Gastroesophageal sphincter (tissue), 4 donors: ENCODE measurements around the gene PLEKHO2. TPM values are rescaled to one million over a fixed set of nuclear protein-coding genes. Genes with fewer than 3 reads are reported as not detected.

Experiments
- ATAC-seq: fragments of 150-250 bp; one replicate; pipeline ENCODE4 v1.9.1; 2016; ENCODE audit warnings: mild to moderate bottlenecking, moderate library complexity
- H3K27ac ChIP-seq, 4 donors: fragments of 200-600 bp; sonication (generic) in 3 of 4; 1 replicate in 3 of 4; 2 replicates in 1 of 4; pipeline ENCODE4 v1.5.1; 2016 to 2019
- H3K27me3 ChIP-seq: fragments of 200-600 bp; sonication (generic); one replicate; pipeline ENCODE4 v1.5.1; 2019
- H3K36me3 ChIP-seq, 2 donors: fragments of 200-600 bp; sonication (generic); one replicate each; pipeline ENCODE4 v1.5.1; 2019; ENCODE audit warnings: control low read depth in 1 of 2
- H3K4me1 ChIP-seq, 3 donors: fragments of 200-600 bp; sonication (generic); 1 replicate in 2 of 3; 2 replicates in 1 of 3; pipeline ENCODE4 v1.5.1; 2016 to 2019; ENCODE audit warnings: control low read depth in 2 of 3
- H3K4me3 ChIP-seq, 2 donors: fragments of 200-600 bp; sonication (generic); one replicate each; pipeline ENCODE4 v1.5.1; 2019; ENCODE audit warnings: mild to moderate bottlenecking in 1 of 2, moderate library complexity in 1 of 2
- H3K9me3 ChIP-seq, 3 donors: fragments of 200-600 bp; sonication (generic); one replicate each; pipeline ENCODE4 v1.5.1; 2017 to 2019; ENCODE audit warnings: control low read depth in 2 of 3
- CTCF ChIP-seq, 4 experiments: fragments of 200-600 bp in 2 of 4; fragments of 450-650 bp in 2 of 4; sonication (generic) in 1 of 4; IDR thresholded peaks; one replicate each; pipeline ENCODE4 v1.5.1; 2017 to 2019; ENCODE audit warnings: antibody characterized with exemption in 4 of 4, mild to moderate bottlenecking in 2 of 4, moderate library complexity in 2 of 4
- EP300 ChIP-seq: sonication (generic); formaldehyde crosslinking; IDR thresholded peaks from one replicate; pipeline ENCODE4 v1.6.1; 2017; ENCODE audit warnings: antibody characterized with exemption, mild to moderate bottlenecking
- POLR2A ChIP-seq, 2 donors: fragments of 450-650 bp; IDR thresholded peaks; one replicate each; pipeline ENCODE4 v1.6.1; 2017; ENCODE audit warnings: antibody characterized with exemption in 2 of 2, mild to moderate bottlenecking in 2 of 2, moderate library complexity in 1 of 2
- POLR2AphosphoS5 ChIP-seq: sonication (generic); formaldehyde crosslinking; IDR thresholded peaks from one replicate; pipeline ENCODE4 v1.6.1; 2017; ENCODE audit warnings: antibody characterized with exemption
- WGBS, 2 donors: methylation state at CpG; one replicate each; pipeline ENCODE4 v1.1.5; 2018; ENCODE audit warnings: low coverage in 1 of 2; 5-methylcytosine and 5-hydroxymethylcytosine counted together
- total RNA-seq, 4 donors: library from RNA; depleted of rRNA; stranded (reverse); fragments of >200 nt; gene quantifications; one replicate each; pipeline ENCODE4 v1.1.0, GENCODE V29; 2016

Gene PLEKHO2
- total RNA-seq, 4 donors from 2014 or later: 27.1 to 47.9 (median 43.1) TPM

- WGBS, 2 donors: 69 to 76% methylated on average over 3 to 4 of the region's 5 CpGs
Measured at GRCh38 chr15:64883100-64883581, 41.4 kb downstream of the PLEKHO2 start.

GRCh38 chr15:64883997-64884511, 42.3 kb downstream of the PLEKHO2 start:
- Histone ChIP-seq H3K27me3 (no peaks in the 10 kb centered on the region), H3K4me1 (peaks cover 0 to 19% (median 10%) of the 10 kb centered on the region in 3 donors), H3K27ac (peak overlapping the region in 3 of 4 donors; percentile 37 to 65 (median 51)), H3K9me3 (no peaks in the 10 kb centered on the region), H3K4me3 (no peak overlapping the region), H3K36me3 (no peaks in the 10 kb centered on the region)
- TF ChIP-seq POLR2AphosphoS5 (peak; percentile 4), POLR2A (IDR thresholded peaks at IDR 0.05) (no peak)
- peak; percentile 68 for ATAC-seq
- WGBS, 2 donors: 35 to 63% methylated on average over 1 to 5 of the region's 10 CpGs

More at GRCh38 chr15:64883100-64883581, 41.4 kb downstream of the PLEKHO2 start:
- peak; percentile 44 for ATAC-seq
- H3K9me3 ChIP-seq: no peaks in the 10 kb centered on the region
- H3K27ac ChIP-seq: peak overlapping the region in 2 of 4 donors; percentile 48 to 65
- peaks cover 0 to 22% (median 10%) of the 10 kb centered on the region in 3 donors for H3K4me1 ChIP-seq
- no peak overlapping the region for H3K4me3 ChIP-seq
- TF ChIP-seq POLR2A (IDR thresholded peaks at IDR 0.05): no peak
- no peaks in the 10 kb centered on the region for H3K27me3 ChIP-seq
- H3K36me3 ChIP-seq: no peaks in the 10 kb centered on the region

- Histone ChIP-seq H3K27me3 (no peaks in the 10 kb centered on the region), H3K4me1 (peaks cover 0 to 19% (median 10%) of the 10 kb centered on the region in 3 donors), H3K9me3 (no peaks in the 10 kb centered on the region), H3K36me3 (no peaks in the 10 kb centered on the region), H3K27ac (peak overlapping the region in 1 of 4 donors; percentile 51), H3K4me3 (no peak overlapping the region)
- no peak for ATAC-seq
- 76 to 85% methylated on average over 5 of the region's 5 CpGs for WGBS, 2 donors
- TF ChIP-seq POLR2A (IDR thresholded peaks at IDR 0.05) (no peak), POLR2AphosphoS5 (no peak), CTCF (IDR thresholded peaks at IDR 0.05) (no peak), EP300 (no peak)
Measured at GRCh38 chr15:64884679-64885078, 43.0 kb downstream of the PLEKHO2 start.

- Histone ChIP-seq H3K36me3 (no peaks in the 10 kb centered on the region), H3K9me3 (no peaks in the 10 kb centered on the region), H3K27ac (no peak overlapping the region), H3K27me3 (no peaks in the 10 kb centered on the region), H3K4me3 (no peak overlapping the region), H3K4me1 (peaks cover 0 to 23% (median 10%) of the 10 kb centered on the region in 3 donors)
- no peak for ATAC-seq
- WGBS, 2 donors: no CpG with 5 or more reads among the region's 6 CpGs
- no peak for TF ChIP-seq POLR2A (IDR thresholded peaks at IDR 0.05)
- no peak for TF ChIP-seq EP300
- no peak for TF ChIP-seq POLR2AphosphoS5
- no peak for TF ChIP-seq CTCF (IDR thresholded peaks at IDR 0.05)
Measured at GRCh38 chr15:64888336-64888735, 46.6 kb downstream of the PLEKHO2 start.

DNA sequence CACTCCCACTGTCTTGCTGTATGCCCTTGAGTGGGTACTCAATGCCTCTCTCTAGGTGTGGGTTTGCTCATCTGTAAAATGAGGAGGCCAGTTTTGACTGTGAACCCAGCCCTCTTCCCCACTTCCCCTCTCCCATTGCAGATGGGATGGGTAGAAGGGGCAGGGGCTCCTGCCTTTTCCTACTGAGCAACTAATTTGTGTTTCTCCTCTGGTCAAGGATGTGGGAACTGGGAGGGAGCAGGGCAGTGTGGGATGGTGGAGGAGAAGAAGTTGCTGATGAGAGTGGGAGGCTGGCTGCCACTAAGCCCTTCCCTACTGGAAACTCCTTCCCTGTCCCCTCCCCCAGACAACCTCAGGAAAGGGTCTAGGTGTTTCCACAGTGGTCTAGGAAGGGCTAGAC, 49.8 kb downstream of the PLEKHO2 start:
- H3K4me3 ChIP-seq: no peak overlapping the region
- peak overlapping the region in 1 of 4 donors; percentile 19 for H3K27ac ChIP-seq
- no peaks in the 10 kb centered on the region for H3K36me3 ChIP-seq
- TF ChIP-seq CTCF (IDR thresholded peaks at IDR 0.05) (no peak), EP300 (no peak), POLR2AphosphoS5 (no peak), POLR2A (IDR thresholded peaks at IDR 0.05) (no peak)
- H3K9me3 ChIP-seq: no peaks in the 10 kb centered on the region
- ATAC-seq: no peak
- peaks cover 0 to 42% (median 23%) of the 10 kb centered on the region in 3 donors for H3K4me1 ChIP-seq
- no peaks in the 10 kb centered on the region for H3K27me3 ChIP-seq

DNA sequence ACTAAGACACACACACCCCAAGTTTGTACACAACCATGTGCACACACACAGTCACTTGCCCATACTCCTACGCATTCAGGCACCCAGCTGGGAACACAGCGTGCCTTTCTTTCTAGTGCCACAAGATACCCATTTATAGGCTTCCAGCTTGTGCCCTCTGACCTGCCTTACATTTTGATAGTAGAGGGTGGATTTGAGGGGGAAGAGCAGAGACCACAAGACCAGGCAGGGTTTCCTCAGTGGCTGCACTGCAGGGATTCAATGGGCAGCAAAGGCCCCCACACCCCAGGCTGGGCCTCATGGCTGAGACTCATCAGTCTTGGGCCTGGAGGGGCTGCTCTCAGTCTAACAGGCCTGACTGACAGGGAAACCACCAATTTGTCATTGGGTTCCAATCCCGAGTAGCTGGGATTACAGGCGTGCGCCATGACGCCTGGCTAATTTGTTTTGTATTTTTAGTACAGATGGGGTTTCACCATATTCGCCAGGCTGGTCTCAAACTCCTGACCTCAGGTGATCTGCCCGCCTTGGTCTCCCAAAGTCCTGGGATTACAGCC, 51.2 kb downstream of the PLEKHO2 start:
- Histone ChIP-seq H3K27me3 (no peaks in the 10 kb centered on the region), H3K9me3 (no peaks in the 10 kb centered on the region), H3K4me3 (peak overlapping the region in 1 of 2 donors; percentile 36), H3K27ac (peak overlapping the region in 3 of 4 donors; percentile 77 to 79 (median 78)), H3K4me1 (peaks cover 0 to 56% (median 30%) of the 10 kb centered on the region in 3 donors), H3K36me3 (no peaks in the 10 kb centered on the region)
- TF ChIP-seq EP300 (no peak), POLR2AphosphoS5 (no peak), POLR2A (IDR thresholded peaks at IDR 0.05) (no peak), CTCF (IDR thresholded peaks at IDR 0.05) (no peak)
- 92 to 100% methylated on average over 2 to 8 of the region's 8 CpGs for WGBS, 2 donors
- ATAC-seq: no peak
